Activated naive CD4-positive, alpha-beta T cell treated with anti-CD3 and anti-CD28 coated beads, Interleukin-2, amount 10 ng/mL, durations not matched to agents 7 days and 5 days (primary cell): Measurements from ENCODE around the gene TBRG4.
A peak's percentile ranks its signal among the peaks of the same experiment; 100 is the strongest.

Experiments used
- CTCF ChIA-PET: fragments of 350-600 bp; sonication (Branson Sonifier 250); formaldehyde crosslinking; loops from one replicate; lab custom pipeline; 2021; ENCODE audit warnings: antibody characterized with exemption; lab: Charles Lee
- DNase-seq: peaks from one replicate; pipeline ENCODE4 v3.0.0-alpha.2; 2020
- H3K27ac Mint-ChIP-seq: one replicate; pipeline ENCODE4 v1.8.0; 2021; ENCODE audit warnings: mild to moderate bottlenecking, moderate library complexity, mixed read lengths
- H3K27me3 Mint-ChIP-seq: one replicate; pipeline ENCODE4 v1.8.0; 2021; ENCODE audit warnings: mild to moderate bottlenecking, mixed read lengths
- H3K36me3 Mint-ChIP-seq: one replicate; pipeline ENCODE4 v1.8.0; 2021; ENCODE audit warnings: mixed read lengths
- H3K4me1 Mint-ChIP-seq: one replicate; pipeline ENCODE4 v1.8.0; 2021; ENCODE audit warnings: mixed read lengths
- H3K4me3 Mint-ChIP-seq: one replicate; pipeline ENCODE4 v1.8.0; 2021; ENCODE audit warnings: mild to moderate bottlenecking, moderate library complexity, mixed read lengths
- H3K9me3 Mint-ChIP-seq: one replicate; pipeline ENCODE4 v1.8.0; 2021; ENCODE audit warnings: mixed read lengths

The TBRG4 gene

DNA sequence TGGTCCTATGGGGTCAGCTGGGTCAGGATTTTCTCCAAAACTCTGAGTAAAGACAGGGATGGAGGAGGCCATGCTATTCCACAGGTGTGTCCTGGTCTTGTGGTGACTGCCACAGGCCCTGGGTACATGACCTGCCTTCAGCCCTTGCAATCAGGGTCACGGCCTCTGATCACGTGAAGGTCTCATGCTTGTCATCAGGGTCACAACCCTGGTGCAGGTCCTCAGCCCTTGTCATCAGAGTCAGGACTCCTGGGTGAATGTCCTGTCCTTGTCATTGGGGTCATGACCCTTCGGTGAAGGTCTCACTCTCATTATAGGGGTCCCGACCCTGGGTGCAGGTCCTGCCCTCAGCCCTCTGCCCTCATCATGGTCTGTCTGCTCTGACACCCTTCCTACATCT lies 21.9 kb upstream of the TBRG4 start:
- peaks cover 28% of the 10 kb centered on the region for H3K27me3 Mint-ChIP-seq

DNA sequence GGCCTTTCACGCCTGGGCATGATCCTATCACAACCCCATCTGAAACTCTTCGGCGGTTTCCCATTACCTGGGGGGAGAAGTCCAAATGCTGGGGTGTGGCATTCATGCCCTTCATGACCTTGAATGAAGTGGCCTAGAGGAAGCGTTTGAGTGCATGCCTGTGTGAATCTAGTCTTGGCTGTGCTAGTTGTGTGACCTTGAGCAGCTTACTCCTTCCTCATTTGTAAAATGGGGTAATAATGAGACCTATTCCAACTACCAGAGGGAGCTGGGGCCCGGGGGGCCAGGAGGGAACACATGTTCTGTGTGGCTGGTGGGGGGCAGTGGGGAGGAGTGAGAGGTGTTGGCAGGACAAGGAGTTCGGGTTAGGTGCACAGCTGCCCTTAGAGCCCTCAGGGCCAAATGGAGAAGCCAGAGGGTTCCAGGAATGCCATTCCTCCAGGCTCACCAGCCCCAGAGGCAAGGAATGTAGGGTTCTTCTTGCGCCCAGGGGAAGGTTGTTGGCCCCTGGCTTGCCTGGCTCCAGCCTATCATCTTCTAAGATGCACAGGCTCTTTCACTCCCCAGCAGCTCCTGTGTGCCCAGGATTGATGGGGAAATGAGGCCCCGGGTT lies 21.3 kb upstream of the TBRG4 start:
- CTCF ChIA-PET: interaction anchor here (0.7 to 5.9 kb wide), 2 partner anchors 160 to 309 kb away, joined by 3 to 102 read pairs; no protein-coding TSS in a partner anchor
- Mint-ChIP-seq H3K36me3 (no peaks in the 10 kb centered on the region), H3K4me3 (no peak overlapping the region), H3K27ac (no peak overlapping the region), H3K27me3 (peaks cover 23% of the 10 kb centered on the region), H3K4me1 (peaks cover 25% of the 10 kb centered on the region), H3K9me3 (no peaks in the 10 kb centered on the region)
- no peak for DNase-seq

More for the DNA sequence above, 21.9 kb upstream of the TBRG4 start:
- Mint-ChIP-seq H3K27ac (no peak overlapping the region), H3K9me3 (no peaks in the 10 kb centered on the region), H3K4me3 (no peak overlapping the region), H3K36me3 (no peaks in the 10 kb centered on the region), H3K4me1 (peaks cover 27% of the 10 kb centered on the region)
- DNase-seq: no peak
- CTCF ChIA-PET: interaction anchor here (5.9 kb wide), 1 partner anchor 160 kb away, joined by 102 read pairs; no protein-coding TSS in a partner anchor

DNA sequence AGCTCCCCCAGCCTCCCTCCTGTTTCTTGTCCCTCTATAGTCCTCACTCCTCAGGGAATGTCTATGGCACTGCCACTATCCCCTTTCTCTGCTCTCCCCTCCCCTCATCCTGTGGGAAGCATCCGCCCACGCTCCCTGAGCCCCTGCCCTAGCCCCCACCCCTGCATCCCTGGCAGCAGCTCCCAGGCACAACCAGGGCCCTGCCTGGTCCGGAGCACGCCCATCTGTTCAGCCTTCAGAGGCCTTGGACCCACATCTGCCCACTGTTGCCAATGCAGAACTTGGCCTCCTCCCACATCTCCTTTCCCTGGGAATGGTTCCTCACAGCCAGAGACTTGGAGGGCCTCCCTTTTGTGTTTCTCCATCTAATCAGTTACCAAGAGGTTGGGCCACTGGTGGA lies 20.4 kb upstream of the TBRG4 start:
- CTCF ChIA-PET: interaction anchor here (0.8 kb wide), 1 partner anchor 158 kb away, joined by 3 read pairs; no protein-coding TSS in a partner anchor

DNA sequence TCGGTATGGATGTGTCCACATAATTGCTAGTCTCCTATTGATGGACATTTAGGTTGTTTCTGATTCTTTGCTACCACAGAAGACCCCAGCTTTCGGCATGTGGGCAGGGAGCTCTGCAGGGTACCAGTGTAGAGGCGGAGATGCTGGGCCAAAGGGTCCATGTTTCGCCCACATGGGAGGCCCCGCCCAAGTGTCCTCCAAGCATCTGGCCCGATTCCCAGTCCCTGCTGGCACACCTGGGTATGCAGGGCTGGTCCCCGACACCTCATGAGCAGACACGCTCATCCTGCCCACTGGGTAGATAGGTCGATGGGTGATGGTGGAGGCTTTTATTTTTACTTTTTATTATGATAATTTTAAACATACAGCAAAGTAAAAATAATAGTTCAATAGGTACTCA lies 19.4 kb upstream of the TBRG4 start:
- DNase-seq: no peak
- no peak overlapping the region for H3K4me3 Mint-ChIP-seq
- H3K36me3 Mint-ChIP-seq: no peaks in the 10 kb centered on the region
- no peaks in the 10 kb centered on the region for H3K9me3 Mint-ChIP-seq
- peaks cover 9% of the 10 kb centered on the region for H3K4me1 Mint-ChIP-seq
- peaks cover 19% of the 10 kb centered on the region for H3K27me3 Mint-ChIP-seq
- CTCF ChIA-PET: interaction anchor here (1.0 kb wide), 1 partner anchor 157 kb away, joined by 3 read pairs; no protein-coding TSS in a partner anchor
- no peak overlapping the region for H3K27ac Mint-ChIP-seq

More for the DNA sequence above, 20.4 kb upstream of the TBRG4 start:
- H3K36me3 Mint-ChIP-seq: no peaks in the 10 kb centered on the region
- peaks cover 18% of the 10 kb centered on the region for H3K4me1 Mint-ChIP-seq
- H3K9me3 Mint-ChIP-seq: no peaks in the 10 kb centered on the region
- H3K4me3 Mint-ChIP-seq: no peak overlapping the region
- no peak overlapping the region for H3K27ac Mint-ChIP-seq
- DNase-seq: no peak
- H3K27me3 Mint-ChIP-seq: peaks cover 19% of the 10 kb centered on the region

DNA sequence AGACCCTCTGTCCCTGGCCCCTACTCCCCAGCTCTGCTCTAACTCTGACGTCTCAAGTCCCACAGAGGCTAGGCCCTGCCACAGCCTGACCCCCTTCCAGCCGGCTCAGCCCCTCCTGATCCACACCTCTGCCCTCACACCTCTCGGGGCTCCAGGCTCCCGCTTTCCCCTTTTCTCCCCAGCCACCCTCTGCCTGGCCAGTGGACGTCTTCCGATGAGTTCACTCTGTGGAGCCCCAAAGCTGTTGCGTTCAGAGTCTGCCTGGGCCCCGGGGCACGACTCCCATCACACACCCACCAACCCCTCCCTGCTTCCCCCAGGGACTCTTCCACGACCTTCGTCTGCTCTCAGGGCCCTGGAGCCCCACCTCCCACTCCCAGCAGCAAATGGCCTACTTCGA lies 18.4 kb upstream of the TBRG4 start:
- H3K4me3 Mint-ChIP-seq: no peak overlapping the region
- H3K27me3 Mint-ChIP-seq: peaks cover 19% of the 10 kb centered on the region
- CTCF ChIA-PET: no interaction called here
- H3K27ac Mint-ChIP-seq: no peak overlapping the region
- H3K36me3 Mint-ChIP-seq: no peaks in the 10 kb centered on the region
- H3K9me3 Mint-ChIP-seq: no peaks in the 10 kb centered on the region
- DNase-seq: no peak
- H3K4me1 Mint-ChIP-seq: peaks cover 3% of the 10 kb centered on the region

DNA sequence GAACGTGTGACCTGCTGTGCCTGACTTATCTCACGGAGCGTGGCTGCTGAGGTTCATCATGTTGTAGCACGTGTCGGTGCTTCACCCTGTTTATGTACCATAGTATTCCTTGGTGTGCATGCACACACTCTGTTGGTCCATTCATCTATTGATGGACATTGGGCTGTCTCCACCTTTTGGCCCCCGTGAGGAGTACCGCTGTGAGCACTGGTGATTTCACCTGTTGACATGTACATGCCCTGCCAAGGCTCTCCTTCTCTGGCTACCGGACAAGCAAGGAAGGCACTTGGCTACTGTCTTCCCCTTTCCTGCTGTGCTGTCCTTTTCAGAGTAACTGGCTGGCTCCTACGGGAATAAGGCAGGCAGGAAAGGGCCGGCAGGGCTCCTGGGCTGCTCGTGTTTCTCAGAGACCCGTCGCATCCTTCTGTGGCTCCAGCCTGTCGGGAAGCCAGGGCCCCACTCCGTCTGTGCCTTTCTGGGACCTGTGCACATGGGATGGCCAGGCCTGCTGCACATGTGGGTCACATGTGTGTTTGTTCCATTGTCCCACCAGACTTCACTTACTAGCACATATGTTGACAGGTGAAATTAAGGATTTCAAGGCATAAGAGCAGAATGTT lies 17.8 kb upstream of the TBRG4 start:
- CTCF ChIA-PET: no interaction called here

DNA sequence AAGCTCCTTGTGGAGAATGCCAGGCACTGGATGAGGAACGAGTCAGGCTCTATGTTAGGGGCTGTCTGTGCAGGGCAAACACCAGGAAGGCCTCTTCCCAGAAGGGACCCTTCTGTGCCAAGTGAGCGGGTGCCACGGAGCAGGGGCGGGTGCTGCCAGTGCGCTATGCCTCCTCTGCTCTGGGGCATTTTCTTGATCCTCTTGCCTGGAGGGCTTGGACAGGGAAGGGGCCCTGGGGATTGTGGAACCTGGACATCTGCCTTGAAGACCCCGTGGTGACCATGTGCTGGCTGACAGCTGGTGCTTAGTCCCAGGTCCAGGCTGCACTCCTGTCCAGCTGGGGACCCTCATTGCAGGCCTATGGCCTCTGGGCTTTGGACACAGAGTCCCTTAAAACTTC lies 15.4 kb upstream of the TBRG4 start:
- no peaks in the 10 kb centered on the region for H3K9me3 Mint-ChIP-seq
- H3K4me1 Mint-ChIP-seq: peaks cover 26% of the 10 kb centered on the region
- no peak overlapping the region for H3K27ac Mint-ChIP-seq
- H3K4me3 Mint-ChIP-seq: no peak overlapping the region
- no peaks in the 10 kb centered on the region for H3K36me3 Mint-ChIP-seq
- DNase-seq: no peak
- H3K27me3 Mint-ChIP-seq: peaks cover 11% of the 10 kb centered on the region
- CTCF ChIA-PET: interaction anchor here (1.3 kb wide), 1 partner anchor 9 kb away, joined by 3 read pairs; no protein-coding TSS in a partner anchor

More for the DNA sequence above, 17.8 kb upstream of the TBRG4 start:
- no peaks in the 10 kb centered on the region for H3K9me3 Mint-ChIP-seq
- H3K27ac Mint-ChIP-seq: no peak overlapping the region
- no peaks in the 10 kb centered on the region for H3K36me3 Mint-ChIP-seq
- H3K27me3 Mint-ChIP-seq: peaks cover 19% of the 10 kb centered on the region
- DNase-seq: no peak
- no peak overlapping the region for H3K4me3 Mint-ChIP-seq
- H3K4me1 Mint-ChIP-seq: peaks cover 7% of the 10 kb centered on the region

DNA sequence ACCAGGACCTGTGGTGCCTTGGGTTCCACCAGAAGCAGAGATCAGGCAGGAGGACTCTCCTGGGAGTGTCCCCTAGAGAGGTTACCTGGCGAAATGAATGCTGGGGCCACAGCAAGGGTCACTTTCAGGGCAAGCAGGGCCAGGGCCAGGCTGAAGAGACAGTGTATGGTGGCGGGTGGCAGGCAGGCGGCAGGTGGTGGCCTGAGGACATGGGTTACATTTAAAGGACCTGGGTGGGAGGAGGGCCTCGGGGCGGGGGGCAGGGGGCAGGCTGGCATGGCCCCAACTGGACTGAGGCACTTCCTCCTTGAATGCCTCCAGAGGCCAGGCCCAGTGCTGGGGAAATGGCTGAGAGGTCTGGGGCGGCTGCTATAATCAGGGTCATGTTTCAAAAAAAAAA lies 14.7 kb upstream of the TBRG4 start:
- CTCF ChIA-PET: no interaction called here
- no peaks in the 10 kb centered on the region for H3K36me3 Mint-ChIP-seq
- no peak overlapping the region for H3K4me3 Mint-ChIP-seq
- H3K4me1 Mint-ChIP-seq: peaks cover 29% of the 10 kb centered on the region
- no peaks in the 10 kb centered on the region for H3K9me3 Mint-ChIP-seq
- H3K27ac Mint-ChIP-seq: no peak overlapping the region
- no peak for DNase-seq
- H3K27me3 Mint-ChIP-seq: peaks cover 7% of the 10 kb centered on the region

DNA sequence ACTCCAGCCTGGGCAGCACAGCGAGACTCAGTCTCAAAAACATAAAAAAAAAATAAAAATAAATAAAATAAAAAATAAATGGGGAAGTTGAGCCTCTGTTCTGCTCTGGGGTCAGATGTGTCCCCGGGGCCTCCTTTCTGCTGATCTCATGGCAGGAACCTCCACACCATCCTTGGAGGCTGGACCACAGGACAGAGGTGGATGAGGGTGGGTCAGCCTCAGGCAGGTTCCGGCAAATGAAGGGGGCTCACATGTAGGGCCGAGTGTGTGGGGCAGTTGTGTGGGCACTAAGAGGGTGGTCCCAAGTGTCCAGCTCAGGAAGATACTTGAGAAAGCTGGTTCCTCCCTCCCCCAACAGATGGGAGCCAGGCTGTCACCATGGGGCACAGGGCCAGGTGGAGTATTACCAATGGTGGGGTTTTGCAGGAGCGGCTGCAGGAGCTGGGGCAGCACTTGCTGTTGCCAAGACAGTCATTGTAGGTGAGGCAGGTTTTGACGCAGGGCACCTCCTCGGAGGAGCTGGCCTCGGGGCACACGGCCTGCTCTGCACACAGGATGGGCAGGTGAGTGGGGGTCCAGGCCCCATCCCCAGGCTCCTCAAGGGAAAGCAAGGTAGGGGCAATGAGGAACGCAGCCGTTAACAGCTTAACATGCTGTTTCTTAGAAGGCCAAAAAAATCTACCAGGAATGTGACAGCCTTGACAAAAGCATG lies 13.9 kb upstream of the TBRG4 start:
- CTCF ChIA-PET: no interaction called here
- no peak for DNase-seq
- H3K27ac Mint-ChIP-seq: no peak overlapping the region
- no peaks in the 10 kb centered on the region for H3K36me3 Mint-ChIP-seq
- no peaks in the 10 kb centered on the region for H3K9me3 Mint-ChIP-seq
- H3K4me3 Mint-ChIP-seq: no peak overlapping the region
- H3K4me1 Mint-ChIP-seq: peaks cover 30% of the 10 kb centered on the region
- peaks cover 6% of the 10 kb centered on the region for H3K27me3 Mint-ChIP-seq

DNA sequence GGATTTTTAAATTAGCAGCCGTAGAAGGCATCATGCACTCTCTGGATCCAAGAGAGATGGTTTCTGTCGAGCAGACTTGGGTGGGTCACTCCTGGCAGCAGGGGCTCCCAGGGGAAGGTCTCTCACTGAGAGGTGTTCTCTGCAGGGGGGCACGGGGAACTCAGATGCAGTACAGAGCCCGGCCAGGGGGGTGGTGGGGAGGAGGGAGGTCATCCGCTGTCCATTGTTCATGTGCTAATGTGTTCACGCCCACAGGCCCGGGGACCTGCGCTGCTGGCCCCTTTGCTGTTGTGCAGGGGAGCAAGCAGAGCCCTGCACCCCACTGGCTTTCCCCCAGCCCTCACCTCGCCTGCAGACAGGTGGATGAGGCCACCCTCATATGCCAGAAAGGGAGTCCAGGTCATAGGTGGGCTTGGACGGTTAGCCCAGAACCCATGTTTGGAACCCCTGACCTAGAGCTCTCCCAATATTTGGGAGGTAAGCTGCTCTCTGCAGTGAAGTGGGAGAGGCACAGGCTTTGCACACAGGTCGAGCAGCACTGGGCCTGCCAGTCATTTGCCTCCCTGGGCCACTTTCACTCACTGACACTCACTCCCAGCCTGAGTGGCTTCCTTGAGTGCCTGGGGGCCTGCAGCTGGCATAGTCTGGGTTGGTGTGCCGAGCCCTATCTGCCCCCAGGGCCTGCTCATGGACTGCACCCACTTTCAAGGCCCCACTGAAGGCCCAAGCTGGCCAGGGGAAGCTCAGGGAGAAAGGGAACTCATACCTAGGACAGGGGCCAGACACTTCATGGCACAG lies 12.6 kb upstream of the TBRG4 start:
- peak overlapping the region; percentile 89 for H3K27ac Mint-ChIP-seq
- no peaks in the 10 kb centered on the region for H3K9me3 Mint-ChIP-seq
- peaks cover 36% of the 10 kb centered on the region for H3K4me1 Mint-ChIP-seq
- H3K4me3 Mint-ChIP-seq: no peak overlapping the region
- no peaks in the 10 kb centered on the region for H3K27me3 Mint-ChIP-seq
- no peaks in the 10 kb centered on the region for H3K36me3 Mint-ChIP-seq
- CTCF ChIA-PET: interaction anchor here (1.2 to 2.0 kb wide), 2 partner anchors 12 to 150 kb away, joined by 4 to 9 read pairs; no protein-coding TSS in a partner anchor
- no peak for DNase-seq

DNA sequence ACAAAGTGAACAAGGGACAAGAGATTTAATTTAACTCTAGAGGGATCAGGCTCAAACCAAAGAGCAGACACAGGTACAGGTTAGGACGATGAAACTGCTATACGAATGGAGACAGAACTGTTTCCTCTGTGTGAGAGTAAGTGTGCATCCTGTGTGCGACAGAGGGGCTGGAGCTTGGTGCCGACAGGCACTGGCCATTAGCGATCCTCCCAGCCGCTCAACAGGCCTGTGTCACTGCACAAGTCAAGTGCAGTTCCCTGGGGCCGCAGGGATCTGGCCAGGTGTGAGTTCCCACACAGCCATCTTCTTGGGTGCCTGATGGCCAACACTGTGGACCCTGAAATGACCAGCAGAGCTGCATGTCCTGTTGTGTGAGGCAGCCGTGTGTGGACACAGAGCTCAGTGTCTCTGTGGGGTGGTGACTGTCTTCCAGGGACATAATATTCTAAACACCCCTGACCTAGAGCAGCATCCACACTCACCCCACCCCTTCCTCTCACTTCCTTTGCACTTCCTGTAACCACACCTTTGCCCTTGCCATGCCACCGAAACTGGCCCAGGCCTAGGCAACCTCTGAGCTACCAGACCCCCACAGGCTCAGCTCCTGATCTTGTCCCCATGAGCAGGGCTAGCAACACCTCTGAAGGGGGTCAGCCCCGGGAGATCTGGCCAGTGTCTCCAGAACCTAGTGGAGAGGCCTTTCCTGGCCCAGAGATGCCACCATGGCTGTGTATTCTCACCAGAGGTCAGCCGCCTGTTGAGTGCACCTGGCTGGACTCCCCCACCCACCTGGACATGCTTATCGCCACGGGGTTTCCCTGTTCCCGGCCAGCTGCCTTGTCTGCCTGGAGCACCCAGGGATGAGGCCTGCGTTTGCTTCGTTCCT lies 11.7 kb upstream of the TBRG4 start:
- peak overlapping the region; percentile 18 for H3K4me3 Mint-ChIP-seq
- H3K9me3 Mint-ChIP-seq: no peaks in the 10 kb centered on the region
- H3K27ac Mint-ChIP-seq: peak overlapping the region; percentile 89
- H3K27me3 Mint-ChIP-seq: no peaks in the 10 kb centered on the region
- CTCF ChIA-PET: interaction anchor here (1.1 to 2.0 kb wide), 3 partner anchors 13 to 241 kb away, joined by 3 to 9 read pairs (median 4); no protein-coding TSS in a partner anchor
- no peaks in the 10 kb centered on the region for H3K36me3 Mint-ChIP-seq
- H3K4me1 Mint-ChIP-seq: peaks cover 43% of the 10 kb centered on the region
- DNase-seq: peak; percentile 52

DNA sequence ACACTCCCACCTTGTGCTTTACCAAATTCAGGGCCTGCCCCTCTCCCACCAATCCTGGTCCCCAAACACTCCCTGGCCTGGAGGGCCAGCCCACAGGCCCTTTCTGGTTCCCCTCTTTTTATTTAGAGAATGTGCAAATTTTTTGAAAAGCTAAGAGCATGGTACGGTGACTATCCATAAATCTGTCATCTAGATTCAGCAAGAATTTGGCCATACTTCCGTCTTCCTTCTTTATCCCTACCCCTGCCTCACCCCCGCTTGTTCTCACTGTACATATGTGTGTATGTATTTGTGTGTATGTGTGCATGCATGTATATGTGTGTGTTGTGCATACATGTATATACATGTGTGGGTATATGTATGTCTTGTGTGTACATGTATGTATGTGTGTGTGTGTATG lies 8.1 kb upstream of the TBRG4 start:
- no peak for DNase-seq
- no peaks in the 10 kb centered on the region for H3K9me3 Mint-ChIP-seq
- CTCF ChIA-PET: no interaction called here
- H3K4me1 Mint-ChIP-seq: peaks cover 46% of the 10 kb centered on the region
- H3K27ac Mint-ChIP-seq: no peak overlapping the region
- peaks cover 25% of the 10 kb centered on the region for H3K27me3 Mint-ChIP-seq
- H3K4me3 Mint-ChIP-seq: no peak overlapping the region
- no peaks in the 10 kb centered on the region for H3K36me3 Mint-ChIP-seq

DNA sequence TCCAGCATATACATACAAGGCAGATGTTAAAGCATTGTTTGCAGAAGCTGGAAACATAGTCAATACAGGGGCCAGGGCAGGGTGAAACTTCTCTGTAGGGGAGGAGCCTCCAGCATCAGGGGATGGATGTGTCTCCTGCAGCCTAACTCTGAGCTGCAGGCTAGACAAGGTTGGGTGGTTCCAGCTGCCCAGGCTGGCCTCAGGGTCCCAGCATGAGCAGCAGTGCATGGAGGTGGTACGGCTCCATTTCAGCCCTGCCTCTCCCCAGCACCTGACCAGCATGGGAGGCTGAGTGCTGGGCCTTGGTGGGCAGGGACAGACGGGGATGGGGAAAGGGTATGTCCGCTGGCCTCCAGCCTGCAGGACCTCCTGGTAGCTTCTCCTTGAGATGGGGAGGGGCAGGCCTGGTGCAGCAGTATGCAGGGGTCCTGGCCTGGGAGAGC lies 7.4 kb upstream of the TBRG4 start:
- no peaks in the 10 kb centered on the region for H3K36me3 Mint-ChIP-seq
- DNase-seq: no peak
- H3K4me1 Mint-ChIP-seq: peaks cover 44% of the 10 kb centered on the region
- no peak overlapping the region for H3K4me3 Mint-ChIP-seq
- no peaks in the 10 kb centered on the region for H3K9me3 Mint-ChIP-seq
- peaks cover 31% of the 10 kb centered on the region for H3K27me3 Mint-ChIP-seq
- CTCF ChIA-PET: interaction anchor here (0.7 to 0.8 kb wide), 2 partner anchors 17 to 157 kb away, joined by 3 to 4 read pairs; no protein-coding TSS in a partner anchor
- peak overlapping the region; percentile 35 for H3K27ac Mint-ChIP-seq
